Activated T-cell treated with anti-CD3 and anti-CD28 coated beads, Interleukin-2, amount 50 U/mL, for 72 hours (primary cell): ENCODE results near the gene FBXO2. TPM values are rescaled to one million over a fixed set of nuclear protein-coding genes. Genes with fewer than 3 reads are reported as not detected.

ENCODE experiments used
- ATAC-seq, 2 donors: fragments of 150-1000 bp; cut with Tn5 transposase; replicated peaks in 1 of 2; 2 replicates each; pipeline ENCODE4 v1.10.0; 2021; ENCODE audit warnings: moderate library complexity in 2 of 2, mild to moderate bottlenecking in 1 of 2
- DNase-seq, 2 donors: peaks; one replicate each; pipeline ENCODE4 v3.0.0; 2021 to 2022; ENCODE audit warnings: mixed read lengths in 1 of 2
- H3K27ac Mint-ChIP-seq: one replicate; pipeline ENCODE4 v1.8.0; 2022; ENCODE audit warnings: mild to moderate bottlenecking, moderate library complexity, mixed read lengths
- H3K27me3 Mint-ChIP-seq: one replicate; pipeline ENCODE4 v1.8.0; 2022; ENCODE audit warnings: low read depth, mixed read lengths
- H3K36me3 Mint-ChIP-seq, 2 donors: one replicate each; pipeline ENCODE4 v1.8.0; 2022; ENCODE audit warnings: mixed read lengths in 2 of 2, mild to moderate bottlenecking in 1 of 2; ENCODE audit not compliant: insufficient read depth in 2 of 2
- H3K4me1 Mint-ChIP-seq: one replicate; pipeline ENCODE4 v1.8.0; 2022; ENCODE audit warnings: low read depth, mixed read lengths
- H3K4me3 Mint-ChIP-seq, 2 donors: one replicate each; pipeline ENCODE4 v1.8.0; 2022; ENCODE audit warnings: mild to moderate bottlenecking in 2 of 2, mixed read lengths in 2 of 2, moderate library complexity in 2 of 2
- H3K9me3 Mint-ChIP-seq, 2 donors: one replicate each; pipeline ENCODE4 v1.8.0; 2022; ENCODE audit warnings: mixed read lengths in 2 of 2
- total RNA-seq, 2 donors: library from RNA; stranded (reverse); gene quantifications; one replicate each; pipeline ENCODE4 v1.2.3, GENCODE V29; 2022

Gene FBXO2
- total RNA-seq, 2 donors from 2014 or later: 1.9 to 3.9 TPM

GRCh38 chr1:11676386-11677103, 22.3 kb upstream of the FBXO2 start:
- Mint-ChIP-seq H3K27ac (no peak overlapping the region), H3K27me3 (no peaks in the 10 kb centered on the region), H3K36me3 (peaks cover 0 to 4% of the 10 kb centered on the region in 2 donors), H3K4me1 (peaks cover 10% of the 10 kb centered on the region), H3K9me3 (no peaks in the 10 kb centered on the region), H3K4me3 (no peak overlapping the region)
- ATAC-seq (no peak), DNase-seq (no peak)

DNA sequence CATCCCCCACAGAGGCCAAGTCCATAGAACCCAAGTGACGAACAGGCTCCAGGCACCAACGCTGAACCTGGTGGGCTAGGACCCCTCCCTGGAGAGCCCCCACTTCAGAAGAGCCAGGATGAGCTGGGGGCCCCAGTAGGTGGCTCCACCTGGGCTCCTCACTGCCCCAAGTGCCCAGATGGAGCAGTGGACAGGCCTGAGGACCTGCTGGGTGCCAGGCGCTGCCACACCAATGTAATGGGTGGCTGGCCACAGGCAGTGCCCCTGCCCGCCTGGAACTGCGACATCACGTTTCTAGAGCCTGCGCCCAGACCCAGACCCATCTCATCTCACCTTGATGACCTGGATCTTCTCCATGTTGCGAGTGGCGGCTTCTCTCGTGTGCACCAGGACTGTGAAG, 21.1 kb upstream of the FBXO2 start:
- DNase-seq (no peak), ATAC-seq (no peak)
- H3K9me3 Mint-ChIP-seq: no peaks in the 10 kb centered on the region
- H3K4me3 Mint-ChIP-seq: no peak overlapping the region
- H3K27ac Mint-ChIP-seq: no peak overlapping the region
- H3K27me3 Mint-ChIP-seq: no peaks in the 10 kb centered on the region
- peaks cover 0 to 4% of the 10 kb centered on the region in 2 donors for H3K36me3 Mint-ChIP-seq
- peaks cover 7% of the 10 kb centered on the region for H3K4me1 Mint-ChIP-seq

GRCh38 chr1:11674488-11674887, 20.3 kb upstream of the FBXO2 start:
- Mint-ChIP-seq H3K27me3 (no peaks in the 10 kb centered on the region), H3K4me3 (no peak overlapping the region), H3K36me3 (peaks cover 0 to 4% of the 10 kb centered on the region in 2 donors), H3K9me3 (no peaks in the 10 kb centered on the region), H3K4me1 (peaks cover 4% of the 10 kb centered on the region), H3K27ac (no peak overlapping the region)
- no peak for ATAC-seq
- no peak for DNase-seq

DNA sequence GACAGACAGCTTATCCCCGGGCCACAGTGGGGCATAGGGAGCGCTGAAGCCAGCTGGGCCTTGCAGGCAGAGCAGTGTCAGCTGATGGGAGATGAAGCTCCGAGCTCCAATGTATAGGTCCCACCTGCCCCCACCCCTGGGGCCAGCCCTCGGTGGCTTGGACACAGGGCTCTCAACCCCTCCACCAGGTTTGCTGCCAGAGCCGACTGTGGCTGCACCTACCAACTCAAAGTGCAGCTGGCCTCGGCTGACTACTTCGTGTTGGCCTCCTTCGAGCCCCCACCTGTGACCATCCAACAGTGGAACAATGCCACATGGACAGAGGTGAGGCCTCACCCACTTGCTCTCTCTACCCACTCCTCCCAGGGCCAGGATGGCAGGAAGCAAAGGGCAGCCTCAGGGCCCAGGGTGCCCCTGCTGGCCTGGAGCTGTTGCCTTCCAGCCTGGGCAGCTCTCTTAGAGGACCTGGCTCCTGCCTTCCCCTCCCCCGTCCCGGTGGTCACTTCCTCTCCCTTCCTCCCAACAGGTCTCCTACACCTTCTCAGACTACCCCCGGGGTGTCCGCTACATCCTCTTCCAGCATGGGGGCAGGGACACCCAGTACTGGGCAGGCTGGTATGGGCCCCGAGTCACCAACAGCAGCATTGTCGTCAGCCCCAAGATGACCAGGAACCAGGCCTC, 19.0 kb upstream of the FBXO2 start:
- Mint-ChIP-seq H3K27me3 (no peaks in the 10 kb centered on the region), H3K36me3 (peaks cover 0 to 4% of the 10 kb centered on the region in 2 donors), H3K27ac (no peak overlapping the region), H3K4me3 (no peak overlapping the region), H3K9me3 (no peaks in the 10 kb centered on the region), H3K4me1 (no peaks in the 10 kb centered on the region)
- DNase-seq (no peak), ATAC-seq (no peak)

DNA sequence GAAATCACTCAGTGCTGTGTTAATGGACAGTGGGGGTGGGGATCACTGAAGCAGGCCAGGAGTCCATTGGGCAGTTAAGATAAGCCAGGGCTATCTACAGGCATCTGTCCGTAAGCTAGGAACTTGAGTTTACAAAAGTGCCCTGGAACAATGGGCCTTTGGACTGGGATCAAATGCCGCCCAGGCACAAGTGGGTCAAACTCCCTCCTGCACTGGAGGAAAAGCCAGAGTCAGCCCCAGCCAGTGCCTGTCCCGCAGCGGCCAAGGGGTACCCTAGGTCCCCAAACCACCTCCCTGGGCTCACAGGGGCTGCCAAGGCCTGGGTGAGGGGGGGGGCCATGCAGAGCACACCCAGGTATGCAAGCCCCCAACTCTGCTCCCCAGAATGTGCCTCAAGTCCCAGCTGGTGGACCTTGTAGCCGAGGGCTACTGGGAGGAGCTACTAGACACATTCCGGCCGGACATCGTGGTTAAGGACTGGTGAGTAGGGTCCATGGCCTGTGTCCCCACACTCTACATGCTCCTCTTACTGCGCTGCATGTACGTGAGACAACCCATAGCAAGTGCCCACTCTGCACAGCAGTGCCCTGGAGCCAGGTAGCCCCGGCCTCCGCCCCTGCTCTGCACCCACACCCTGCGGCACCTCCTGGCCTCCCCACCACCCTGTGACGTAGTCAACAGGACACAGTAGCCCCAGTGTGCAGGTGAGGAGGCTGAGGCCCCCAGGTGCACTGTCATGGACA, 17.5 kb upstream of the FBXO2 start:
- no peak overlapping the region for H3K4me3 Mint-ChIP-seq
- H3K27ac Mint-ChIP-seq: no peak overlapping the region
- ATAC-seq: peak; percentile 10 to 18
- H3K9me3 Mint-ChIP-seq: no peaks in the 10 kb centered on the region
- no peak for DNase-seq
- H3K36me3 Mint-ChIP-seq: peaks cover 0 to 4% of the 10 kb centered on the region in 2 donors
- H3K4me1 Mint-ChIP-seq: no peaks in the 10 kb centered on the region
- no peaks in the 10 kb centered on the region for H3K27me3 Mint-ChIP-seq

- H3K9me3 Mint-ChIP-seq: no peaks in the 10 kb centered on the region
- no peak for DNase-seq
- no peak overlapping the region for H3K27ac Mint-ChIP-seq
- no peaks in the 10 kb centered on the region for H3K27me3 Mint-ChIP-seq
- no peaks in the 10 kb centered on the region for H3K4me1 Mint-ChIP-seq
- no peak for ATAC-seq
- H3K4me3 Mint-ChIP-seq: no peak overlapping the region
- peaks cover 0 to 4% of the 10 kb centered on the region in 2 donors for H3K36me3 Mint-ChIP-seq
Observed at GRCh38 chr1:11671205-11671543, 16.9 kb upstream of the FBXO2 start.

GRCh38 chr1:11670747-11671146, 16.5 kb upstream of the FBXO2 start:
- H3K9me3 Mint-ChIP-seq: no peaks in the 10 kb centered on the region
- ATAC-seq: no peak

GRCh38 chr1:11668516-11668915, 14.3 kb upstream of the FBXO2 start:
- no peak for DNase-seq
- ATAC-seq: no peak
- Mint-ChIP-seq H3K27me3 (no peaks in the 10 kb centered on the region), H3K4me3 (no peak overlapping the region), H3K4me1 (peaks cover 4% of the 10 kb centered on the region), H3K36me3 (no peaks in the 10 kb centered on the region), H3K9me3 (no peaks in the 10 kb centered on the region), H3K27ac (no peak overlapping the region)

More at GRCh38 chr1:11670747-11671146, 16.5 kb upstream of the FBXO2 start:
- Mint-ChIP-seq H3K27me3 (no peaks in the 10 kb centered on the region), H3K4me1 (no peaks in the 10 kb centered on the region), H3K36me3 (peaks cover 0 to 4% of the 10 kb centered on the region in 2 donors), H3K4me3 (no peak overlapping the region), H3K27ac (no peak overlapping the region)
- DNase-seq: no peak

GRCh38 chr1:11664336-11665065, 10.3 kb upstream of the FBXO2 start:
- Mint-ChIP-seq H3K4me3 (peak overlapping the region; percentile 81 to 84), H3K9me3 (no peaks in the 10 kb centered on the region), H3K27ac (peak overlapping the region; percentile 81)

GRCh38 chr1:11661103-11661502, 6.9 kb upstream of the FBXO2 start:
- Mint-ChIP-seq H3K27me3 (no peaks in the 10 kb centered on the region), H3K9me3 (no peaks in the 10 kb centered on the region), H3K27ac (no peak overlapping the region), H3K4me1 (peaks cover 4% of the 10 kb centered on the region), H3K36me3 (peaks cover 0 to 2% of the 10 kb centered on the region in 2 donors), H3K4me3 (no peak overlapping the region)
- no peak for ATAC-seq
- DNase-seq: no peak

More at GRCh38 chr1:11664336-11665065, 10.3 kb upstream of the FBXO2 start:
- Mint-ChIP-seq H3K4me1 (peaks cover 4% of the 10 kb centered on the region), H3K27me3 (no peaks in the 10 kb centered on the region), H3K36me3 (peaks cover 0 to 1% of the 10 kb centered on the region in 2 donors)
- DNase-seq (peak; percentile 57 to 68), ATAC-seq (peak; percentile 68)

- no peak overlapping the region for H3K4me3 Mint-ChIP-seq
- ATAC-seq (no peak), DNase-seq (no peak)
- H3K9me3 Mint-ChIP-seq: no peaks in the 10 kb centered on the region
- peaks cover 0 to 2% of the 10 kb centered on the region in 2 donors for H3K36me3 Mint-ChIP-seq
- no peak overlapping the region for H3K27ac Mint-ChIP-seq
- peaks cover 12% of the 10 kb centered on the region for H3K4me1 Mint-ChIP-seq
- no peaks in the 10 kb centered on the region for H3K27me3 Mint-ChIP-seq
Observed at GRCh38 chr1:11659748-11660147, 5.5 kb upstream of the FBXO2 start.

DNA sequence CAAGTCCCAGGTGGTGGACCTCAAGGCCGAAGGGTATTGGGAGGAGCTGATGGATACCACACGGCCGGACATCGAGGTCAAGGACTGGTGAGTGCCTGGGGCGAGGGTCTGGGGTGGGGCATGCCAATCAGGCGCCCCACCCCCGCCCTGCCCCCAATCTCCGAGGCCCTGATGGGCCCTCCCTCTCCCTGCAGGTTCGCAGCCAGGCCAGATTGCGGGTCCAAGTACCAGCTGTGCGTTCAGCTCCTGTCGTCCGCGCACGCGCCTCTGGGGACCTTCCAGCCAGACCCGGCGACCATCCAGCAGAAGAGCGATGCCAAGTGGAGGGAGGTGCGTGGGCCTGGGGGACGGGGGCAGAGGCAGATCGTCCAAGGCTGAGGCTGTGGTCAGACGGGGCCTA, 4.3 kb upstream of the FBXO2 start:
- no peak overlapping the region for H3K27ac Mint-ChIP-seq
- H3K27me3 Mint-ChIP-seq: no peaks in the 10 kb centered on the region

GRCh38 chr1:11657654-11658053, 3.4 kb upstream of the FBXO2 start:
- H3K4me3 Mint-ChIP-seq: no peak overlapping the region
- peaks cover 0 to 2% of the 10 kb centered on the region in 2 donors for H3K36me3 Mint-ChIP-seq
- no peaks in the 10 kb centered on the region for H3K27me3 Mint-ChIP-seq
- H3K9me3 Mint-ChIP-seq: no peaks in the 10 kb centered on the region
- ATAC-seq (no peak), DNase-seq (no peak)
- H3K27ac Mint-ChIP-seq: no peak overlapping the region
- peaks cover 8% of the 10 kb centered on the region for H3K4me1 Mint-ChIP-seq

More for the DNA sequence above, 4.3 kb upstream of the FBXO2 start:
- Mint-ChIP-seq H3K4me3 (no peak overlapping the region), H3K36me3 (peaks cover 0 to 2% of the 10 kb centered on the region in 2 donors), H3K9me3 (no peaks in the 10 kb centered on the region), H3K4me1 (peaks cover 9% of the 10 kb centered on the region)
- no peak for ATAC-seq
- no peak for DNase-seq
